Measurements from ENCODE around the gene MTMR1. TPM values are rescaled to one million over a fixed set of nuclear protein-coding genes. Genes with fewer than 3 reads are reported as not detected.

MTMR1 gene
- total RNA-seq, 1 experiment from 2014 or later: 36.1 TPM

DNA sequence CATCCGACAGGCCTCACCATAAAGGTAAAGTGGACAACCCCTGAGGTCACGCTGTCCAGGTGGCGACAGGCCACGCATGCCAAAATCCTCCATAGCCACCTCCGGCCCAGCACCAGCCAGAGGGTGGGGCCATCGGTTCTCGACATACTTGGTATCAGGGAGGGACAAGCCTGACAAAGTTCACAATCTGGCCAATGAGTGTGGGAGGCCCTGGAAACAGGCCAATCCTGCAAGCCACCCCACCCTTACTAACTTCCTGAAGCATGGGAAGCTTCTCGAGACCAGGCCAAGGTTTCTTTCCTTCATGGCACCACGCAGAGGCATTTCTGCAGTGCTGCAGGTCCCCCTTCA, 73.8 kb downstream of the MTMR1 start:
- DNase-seq (ENCODE audit: low read depth, low spot score): no peak
- Histone ChIP-seq H3K36me3 (ENCODE audit: control insufficient read depth, insufficient read depth, low read length) (no peaks in the 10 kb centered on the region; the same call in 1 of the 2 replicates), H3K9me3 (ENCODE audit: control insufficient read depth, insufficient read depth, low read depth, low read length) (no peaks in the 10 kb centered on the region), H3K4me3 (ENCODE audit: low read depth in 2 of 2, low read length in 2 of 2) (no peak overlapping the region), H3K4me1 (ENCODE audit: control insufficient read depth, insufficient read depth, low read length) (no peaks in the 10 kb centered on the region), H3K27ac (ENCODE audit: low read length) (no peak overlapping the region), H3K27me3 (ENCODE audit: control insufficient read depth, insufficient read depth, low read length) (no peaks in the 10 kb centered on the region)
- no TSS peak for BruUV-seq (replicated peaks)
- CTCF ChIA-PET: no interaction called here
- TF ChIP-seq TCF7L2 (IDR thresholded peaks at IDR 0.05; ENCODE audit: low read depth, low read length): no peak
- TF ChIP-seq, protein P1, sequence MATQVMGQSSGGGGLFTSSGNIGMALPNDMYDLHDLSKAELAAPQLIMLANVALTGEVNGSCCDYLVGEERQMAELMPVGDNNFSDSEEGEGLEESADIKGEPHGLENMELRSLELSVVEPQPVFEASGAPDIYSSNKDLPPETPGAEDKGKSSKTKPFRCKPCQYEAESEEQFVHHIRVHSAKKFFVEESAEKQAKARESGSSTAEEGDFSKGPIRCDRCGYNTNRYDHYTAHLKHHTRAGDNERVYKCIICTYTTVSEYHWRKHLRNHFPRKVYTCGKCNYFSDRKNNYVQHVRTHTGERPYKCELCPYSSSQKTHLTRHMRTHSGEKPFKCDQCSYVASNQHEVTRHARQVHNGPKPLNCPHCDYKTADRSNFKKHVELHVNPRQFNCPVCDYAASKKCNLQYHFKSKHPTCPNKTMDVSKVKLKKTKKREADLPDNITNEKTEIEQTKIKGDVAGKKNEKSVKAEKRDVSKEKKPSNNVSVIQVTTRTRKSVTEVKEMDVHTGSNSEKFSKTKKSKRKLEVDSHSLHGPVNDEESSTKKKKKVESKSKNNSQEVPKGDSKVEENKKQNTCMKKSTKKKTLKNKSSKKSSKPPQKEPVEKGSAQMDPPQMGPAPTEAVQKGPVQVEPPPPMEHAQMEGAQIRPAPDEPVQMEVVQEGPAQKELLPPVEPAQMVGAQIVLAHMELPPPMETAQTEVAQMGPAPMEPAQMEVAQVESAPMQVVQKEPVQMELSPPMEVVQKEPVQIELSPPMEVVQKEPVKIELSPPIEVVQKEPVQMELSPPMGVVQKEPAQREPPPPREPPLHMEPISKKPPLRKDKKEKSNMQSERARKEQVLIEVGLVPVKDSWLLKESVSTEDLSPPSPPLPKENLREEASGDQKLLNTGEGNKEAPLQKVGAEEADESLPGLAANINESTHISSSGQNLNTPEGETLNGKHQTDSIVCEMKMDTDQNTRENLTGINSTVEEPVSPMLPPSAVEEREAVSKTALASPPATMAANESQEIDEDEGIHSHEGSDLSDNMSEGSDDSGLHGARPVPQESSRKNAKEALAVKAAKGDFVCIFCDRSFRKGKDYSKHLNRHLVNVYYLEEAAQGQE (IDR thresholded peaks at IDR 0.05; ENCODE audit: insufficient read depth in 1 of 2, low read depth in 2 of 2, low read length in 1 of 2): no peak
- no peak for TF ChIP-seq POLR2AphosphoS5 (IDR thresholded peaks at IDR 0.05; ENCODE audit: low read depth, low read length)
- TF ChIP-seq, protein P2, sequence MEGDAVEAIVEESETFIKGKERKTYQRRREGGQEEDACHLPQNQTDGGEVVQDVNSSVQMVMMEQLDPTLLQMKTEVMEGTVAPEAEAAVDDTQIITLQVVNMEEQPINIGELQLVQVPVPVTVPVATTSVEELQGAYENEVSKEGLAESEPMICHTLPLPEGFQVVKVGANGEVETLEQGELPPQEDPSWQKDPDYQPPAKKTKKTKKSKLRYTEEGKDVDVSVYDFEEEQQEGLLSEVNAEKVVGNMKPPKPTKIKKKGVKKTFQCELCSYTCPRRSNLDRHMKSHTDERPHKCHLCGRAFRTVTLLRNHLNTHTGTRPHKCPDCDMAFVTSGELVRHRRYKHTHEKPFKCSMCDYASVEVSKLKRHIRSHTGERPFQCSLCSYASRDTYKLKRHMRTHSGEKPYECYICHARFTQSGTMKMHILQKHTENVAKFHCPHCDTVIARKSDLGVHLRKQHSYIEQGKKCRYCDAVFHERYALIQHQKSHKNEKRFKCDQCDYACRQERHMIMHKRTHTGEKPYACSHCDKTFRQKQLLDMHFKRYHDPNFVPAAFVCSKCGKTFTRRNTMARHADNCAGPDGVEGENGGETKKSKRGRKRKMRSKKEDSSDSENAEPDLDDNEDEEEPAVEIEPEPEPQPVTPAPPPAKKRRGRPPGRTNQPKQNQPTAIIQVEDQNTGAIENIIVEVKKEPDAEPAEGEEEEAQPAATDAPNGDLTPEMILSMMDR (IDR thresholded peaks at IDR 0.05): no peak
- no peak for TF ChIP-seq SIN3A (IDR thresholded peaks at IDR 0.05; ENCODE audit: borderline replicate concordance, insufficient read depth, low read depth, low read length)
- POLR2A ChIA-PET: interaction anchor here (0.5 kb wide), 1 partner anchor 228 kb away, joined by 5 read pairs; no protein-coding TSS in a partner anchor
- ATAC-seq: no peak
- in situ Hi-C loops (cut with HindIII; ENCODE audit: low pct_unique_long_range_greater_than_20kb, low sequenced_read_pairs) (no loop called here), intact Hi-C loops (cut with micrococcal nuclease; ENCODE audit: unreplicated experiment) (no loop called here)

DNA sequence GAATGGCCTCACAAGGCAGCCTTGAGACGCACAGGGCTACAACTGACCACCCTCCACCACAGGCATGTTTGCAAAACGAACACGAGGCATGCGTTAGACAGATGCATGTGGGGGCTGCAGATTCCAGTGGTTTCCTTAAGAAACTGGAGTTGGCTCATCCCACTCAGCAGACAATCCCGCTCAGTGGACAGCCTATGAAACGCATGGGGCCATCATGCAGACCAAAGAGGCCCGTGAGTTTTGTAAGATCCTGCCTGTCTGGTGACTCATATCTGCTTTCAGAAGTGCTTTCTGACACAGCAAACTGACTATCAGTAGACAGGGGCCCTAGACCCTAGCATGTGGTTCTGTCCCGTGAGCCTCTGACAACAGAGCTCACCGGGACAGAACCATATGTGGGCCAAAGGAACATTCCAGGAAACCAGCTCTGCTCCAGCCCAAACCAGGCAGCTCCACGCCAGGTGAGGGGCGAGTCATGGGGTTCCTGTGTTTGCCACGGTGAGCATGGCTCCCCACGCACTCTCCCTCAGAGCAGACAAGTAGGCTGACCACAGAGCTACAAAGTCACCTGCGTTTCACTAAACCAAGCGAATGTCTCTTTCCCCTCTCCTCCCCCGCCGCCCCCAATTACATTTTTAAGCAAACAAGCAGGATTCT, 74.4 kb downstream of the MTMR1 start:
- in situ Hi-C loops (cut with HindIII; ENCODE audit: low pct_unique_long_range_greater_than_20kb, low sequenced_read_pairs) (no loop called here), intact Hi-C loops (cut with micrococcal nuclease; ENCODE audit: unreplicated experiment) (no loop called here)
- no peaks in the 10 kb centered on the region for H3K9me3 ChIP-seq (ENCODE audit: control insufficient read depth, insufficient read depth, low read depth, low read length)
- CTCF ChIA-PET: no interaction called here
- ATAC-seq: no peak
- TF ChIP-seq TCF7L2 (IDR thresholded peaks at IDR 0.05; ENCODE audit: low read depth, low read length): no peak
- TF ChIP-seq, protein P2 (IDR thresholded peaks at IDR 0.05): no peak
- no peak for TF ChIP-seq SIN3A (IDR thresholded peaks at IDR 0.05; ENCODE audit: borderline replicate concordance, insufficient read depth, low read depth, low read length)
- TF ChIP-seq, protein P1 (IDR thresholded peaks at IDR 0.05; ENCODE audit: insufficient read depth in 1 of 2, low read depth in 2 of 2, low read length in 1 of 2): no peak
- no peak for TF ChIP-seq POLR2AphosphoS5 (IDR thresholded peaks at IDR 0.05; ENCODE audit: low read depth, low read length)
- POLR2A ChIA-PET: interaction anchor here (0.5 kb wide), 1 partner anchor 227 kb away, joined by 5 read pairs; no protein-coding TSS in a partner anchor
- TSS peak; percentile 86 for BruUV-seq (replicated peaks)
- no peak for DNase-seq (ENCODE audit: low read depth, low spot score)
- H3K27me3 ChIP-seq (ENCODE audit: control insufficient read depth, insufficient read depth, low read length): no peaks in the 10 kb centered on the region
- H3K27ac ChIP-seq (ENCODE audit: low read length): no peak overlapping the region
- H3K4me3 ChIP-seq (ENCODE audit: low read depth in 2 of 2, low read length in 2 of 2): no peak overlapping the region
- no peaks in the 10 kb centered on the region for H3K4me1 ChIP-seq (ENCODE audit: control insufficient read depth, insufficient read depth, low read length)
- H3K36me3 ChIP-seq (ENCODE audit: control insufficient read depth, insufficient read depth, low read length): no peaks in the 10 kb centered on the region; the same call in 1 of the 2 replicates
